ENCODE results near the gene PSMD1.
"Not testable (repeated sequence)": the region's sequence is repeated elsewhere in the genome, so short reads cannot be mapped to it uniquely, and the experiment has no call there.

Gene PSMD1

DNA sequence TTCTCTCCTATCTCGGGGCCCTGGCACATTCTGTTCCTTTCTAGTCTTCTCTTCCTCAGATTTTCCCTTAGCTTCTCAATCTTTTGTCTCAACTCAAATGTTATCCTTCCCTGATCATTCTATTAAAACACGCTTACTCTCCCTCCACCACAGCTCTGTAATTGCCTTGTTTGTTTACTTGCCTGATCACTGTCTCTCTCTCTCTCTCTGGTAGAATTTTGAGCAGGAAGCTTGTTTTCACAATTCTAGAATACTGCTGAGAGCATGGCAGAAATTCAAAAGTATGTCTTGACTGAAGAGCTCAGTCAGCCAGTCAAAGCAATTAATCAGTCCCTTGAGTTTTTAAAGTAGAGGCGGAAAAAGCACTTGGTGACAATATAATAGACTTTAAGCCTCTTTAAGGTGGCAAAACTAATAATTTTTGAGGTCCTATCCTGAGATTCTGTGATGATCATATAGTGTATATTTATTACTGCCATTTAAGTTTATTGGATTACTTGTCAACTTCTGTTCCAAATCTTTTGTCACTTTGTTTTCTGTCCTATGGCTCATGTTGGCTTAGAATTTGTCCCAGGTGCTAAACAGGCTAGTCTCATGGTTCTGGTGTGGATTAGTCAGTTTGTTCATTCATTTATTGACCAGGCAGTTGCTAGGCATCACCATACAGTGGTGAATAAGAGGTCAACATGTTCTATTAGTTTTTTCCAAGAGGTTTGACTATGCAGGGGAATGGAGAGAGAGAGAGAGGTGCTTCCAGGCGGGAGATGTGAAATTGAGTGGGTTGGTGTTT lies 2.3 kb downstream of the PSMD1 start:
- no peak for DNase-seq

GRCh38 chr2:231059756-231060155 lies 3.1 kb downstream of the PSMD1 start:
- no peak for DNase-seq

GRCh38 chr2:231062776-231063175 lies 6.1 kb downstream of the PSMD1 start:
- DNase-seq, result no peak

DNA sequence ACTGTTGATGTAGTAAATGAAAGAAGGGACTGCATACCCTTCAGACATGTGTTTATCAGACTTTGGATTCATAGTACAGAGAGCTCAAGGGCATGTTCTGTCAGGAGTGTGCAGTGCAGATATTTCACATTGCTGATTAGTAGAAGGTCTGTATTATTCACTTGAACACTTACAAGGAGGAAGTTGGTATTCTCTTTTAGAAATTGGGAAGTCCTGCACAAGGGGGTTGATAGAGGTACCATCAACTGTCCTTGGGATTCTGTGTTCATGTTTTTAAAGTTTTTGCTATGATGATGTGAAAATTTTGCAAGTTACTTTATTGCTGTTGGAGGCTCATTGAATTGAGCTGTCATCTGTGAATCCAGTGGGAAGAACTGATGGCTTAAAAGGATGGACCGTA lies 6.7 kb downstream of the PSMD1 start:
- no peak for DNase-seq

DNA sequence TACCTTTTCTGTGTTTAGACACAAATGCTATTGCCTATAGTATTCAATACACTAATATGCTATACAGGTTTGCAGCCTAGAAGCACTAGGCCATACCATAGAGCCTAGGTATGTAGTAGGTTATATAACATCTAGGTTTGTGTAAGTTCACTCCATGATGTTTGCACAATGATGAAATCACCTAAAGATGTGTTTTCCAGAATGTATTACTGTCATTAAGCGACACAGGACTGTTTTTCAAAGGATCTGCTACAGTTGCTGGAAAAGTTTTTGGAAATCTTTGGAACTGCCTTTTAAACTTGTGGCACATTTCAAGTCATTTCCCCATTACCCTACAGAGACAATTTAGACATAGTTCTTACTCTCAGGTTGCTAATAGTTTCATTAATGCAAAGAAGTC lies 9.3 kb downstream of the PSMD1 start:
- no peak for DNase-seq

- DNase-seq, result not testable (repeated sequence)
Observed at GRCh38 chr2:231067531-231067930, 10.9 kb downstream of the PSMD1 start.

GRCh38 chr2:231068525-231069222 lies 12.0 kb downstream of the PSMD1 start:
- no peak for DNase-seq

GRCh38 chr2:231069379-231070054 lies 12.8 kb downstream of the PSMD1 start:
- no peak for DNase-seq

GRCh38 chr2:231084565-231084964 lies 27.9 kb downstream of the PSMD1 start:
- no peak for DNase-seq

DNA sequence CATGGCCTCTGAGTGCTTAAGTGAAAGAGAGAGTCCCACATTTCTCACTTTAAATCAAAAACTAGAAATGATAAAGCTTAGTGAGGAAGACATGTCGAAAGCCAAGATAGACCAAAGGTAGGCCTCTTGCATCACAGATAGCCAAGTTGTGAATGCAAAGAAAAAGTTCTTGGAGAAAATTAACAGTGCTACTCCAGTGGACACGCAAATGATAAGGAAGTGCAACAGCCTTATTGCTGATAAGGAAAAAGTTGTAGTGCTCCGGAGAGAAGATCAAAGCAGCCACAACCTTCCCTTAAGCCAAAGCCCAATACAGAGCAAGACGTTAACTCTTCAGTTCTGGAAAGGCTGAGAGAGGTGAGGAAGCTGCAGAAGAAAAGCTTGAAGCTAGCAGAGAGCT lies 32.1 kb downstream of the PSMD1 start:
- DNase-seq, result no peak

DNA sequence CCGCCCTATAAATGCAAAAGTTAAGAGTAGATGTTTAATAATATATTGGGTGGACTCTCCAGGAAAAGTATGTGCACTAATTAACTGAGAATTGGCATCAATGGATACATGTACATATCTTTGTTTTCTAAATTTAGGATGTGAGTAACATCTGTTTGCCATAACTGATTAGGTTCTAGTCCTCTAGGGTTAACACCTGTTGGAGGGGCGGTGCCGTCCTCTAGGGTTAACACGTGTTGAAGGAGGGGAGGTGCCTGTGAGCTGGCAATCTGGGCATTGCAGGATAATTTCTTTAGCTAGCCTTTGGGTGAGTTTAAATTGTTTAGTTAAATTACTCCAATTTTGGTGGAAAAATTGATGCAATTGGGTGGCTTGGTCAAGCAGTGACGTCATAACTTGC lies 37.3 kb downstream of the PSMD1 start:
- no peak for DNase-seq

DNA sequence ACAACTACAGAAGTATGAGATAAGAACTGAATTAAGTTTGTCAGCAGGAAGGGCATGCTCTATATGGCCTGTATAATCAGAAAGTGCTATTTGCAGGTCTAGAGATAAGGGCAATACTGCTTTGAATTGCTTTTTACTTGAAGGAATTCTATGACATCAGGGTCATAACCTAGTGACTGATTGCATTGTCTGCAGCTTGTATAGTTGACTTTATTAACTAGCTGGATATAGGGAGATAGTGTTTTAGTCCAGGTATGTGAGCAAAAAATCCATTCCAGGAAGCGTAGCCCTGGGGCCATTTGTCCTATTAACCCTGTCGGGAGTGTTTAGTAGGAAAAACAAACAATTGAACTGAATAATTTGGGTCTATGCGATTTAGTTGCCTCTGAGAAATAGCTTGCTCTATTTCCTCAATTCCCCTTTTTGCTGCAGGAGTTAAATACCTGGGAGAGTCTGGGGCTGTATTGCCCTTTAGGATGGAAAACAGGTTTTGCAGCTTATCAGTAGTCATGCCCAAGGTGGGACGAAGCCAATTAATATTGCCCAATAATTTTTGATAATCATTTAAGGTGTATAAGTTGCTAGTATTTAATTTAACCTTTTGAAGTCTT lies 38.2 kb downstream of the PSMD1 start:
- no peak for DNase-seq

DNA sequence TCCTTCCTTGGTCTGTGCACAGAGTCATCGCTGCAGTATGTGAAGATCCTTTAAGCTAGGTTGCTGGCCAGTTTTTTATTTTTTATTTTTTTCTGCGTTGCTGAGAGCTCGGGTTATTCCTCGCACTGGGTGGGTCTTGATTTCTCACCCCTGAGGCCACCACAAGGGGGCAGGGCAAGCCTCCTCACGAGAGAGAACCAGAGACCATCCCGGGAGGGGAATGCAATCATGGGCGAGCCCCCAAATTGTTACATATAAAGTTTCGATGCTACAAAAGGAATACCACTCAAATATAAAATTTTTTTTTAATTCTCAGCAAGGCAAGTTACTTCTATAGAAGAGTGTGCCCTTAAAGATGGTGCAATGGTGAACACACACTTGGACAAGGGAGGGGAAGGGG lies 43.3 kb downstream of the PSMD1 start:
- no peak for DNase-seq

DNA sequence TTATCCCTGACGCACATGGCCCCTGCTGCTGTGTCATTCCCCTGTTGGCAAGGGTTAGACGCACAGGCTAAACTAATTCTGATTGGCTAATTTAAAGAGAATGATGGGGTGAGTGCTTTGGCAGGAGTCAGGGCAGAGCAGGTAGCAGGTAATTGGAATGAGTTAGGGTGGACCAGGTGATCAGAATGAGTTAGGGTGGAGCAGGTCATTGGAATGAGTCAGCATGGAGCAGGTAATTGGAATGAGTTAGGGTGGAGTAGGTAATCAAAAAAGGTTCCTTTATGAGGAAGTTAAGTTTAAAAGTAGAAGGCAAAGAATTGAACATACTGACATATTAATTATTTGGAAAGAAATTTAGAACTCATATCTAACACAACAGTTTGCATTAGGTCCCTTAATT lies 43.7 kb downstream of the PSMD1 start:
- DNase-seq, result not testable (repeated sequence)

DNA sequence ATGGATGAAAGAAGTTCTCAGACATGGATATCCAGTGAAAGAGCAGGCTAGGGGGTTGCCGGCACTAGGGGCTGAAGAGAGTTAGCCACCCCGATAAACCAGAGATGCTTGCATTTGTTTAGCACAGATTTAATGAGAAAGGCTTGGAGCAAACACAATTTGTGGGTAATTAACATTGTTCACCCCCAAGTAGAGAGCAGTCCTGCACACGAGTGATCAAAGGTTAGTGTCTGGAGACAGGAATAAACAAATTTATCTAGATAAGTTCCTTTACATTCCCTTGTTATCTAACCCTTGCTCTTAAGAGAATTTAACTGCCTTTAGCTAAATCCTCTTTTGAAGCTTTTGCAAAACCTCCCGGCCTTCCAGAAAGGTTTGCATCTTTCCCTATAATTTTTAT lies 44.3 kb downstream of the PSMD1 start:
- DNase-seq, result no peak

DNA sequence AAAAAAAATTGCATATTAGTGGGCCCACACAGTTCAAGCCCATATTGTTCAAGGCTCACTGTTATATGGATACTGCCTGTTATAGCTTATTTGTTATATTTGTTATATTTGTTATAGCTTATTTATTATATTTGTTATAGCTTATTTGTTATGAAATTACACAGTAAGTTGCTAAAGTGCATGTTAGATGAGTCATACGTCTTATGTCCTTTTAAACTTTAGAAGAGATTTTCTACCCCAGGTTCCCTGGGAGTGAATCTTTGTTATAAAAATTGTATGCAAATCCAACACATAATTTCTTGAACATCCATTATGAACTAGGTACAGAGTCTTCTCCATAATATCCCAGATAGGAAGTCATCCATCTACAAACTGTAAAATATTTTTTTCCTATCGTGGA lies 46.1 kb downstream of the PSMD1 start:
- DNase-seq, result no peak

DNA sequence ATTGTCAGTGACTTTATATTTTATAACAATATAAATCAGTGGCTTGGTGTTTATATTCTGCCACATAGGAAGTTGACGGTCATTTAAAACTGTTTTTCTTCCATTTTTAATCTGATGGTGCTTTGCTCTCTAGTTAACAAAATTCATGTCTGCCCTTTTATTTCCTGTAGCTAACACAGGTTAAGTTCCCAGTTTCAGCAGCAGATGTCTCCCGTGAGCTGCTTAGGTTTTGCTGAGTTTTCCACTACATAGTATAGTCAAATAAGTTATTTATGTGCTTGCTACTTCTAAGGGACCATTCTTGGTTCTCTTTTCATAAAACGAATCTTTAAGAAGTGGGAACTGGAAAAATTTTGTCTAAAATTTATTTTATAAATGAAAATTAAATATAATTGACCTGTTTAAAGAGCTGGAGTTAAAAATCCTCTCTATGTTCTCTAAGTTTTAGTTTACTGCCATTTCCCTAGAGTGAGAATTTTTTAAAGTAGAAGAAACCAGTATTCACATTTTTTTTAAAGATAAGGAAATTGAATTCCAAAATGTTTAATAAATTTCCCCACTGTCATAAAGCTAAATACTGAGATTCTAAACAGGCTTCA lies 47.5 kb downstream of the PSMD1 start:
- peak; percentile 70 for DNase-seq

DNA sequence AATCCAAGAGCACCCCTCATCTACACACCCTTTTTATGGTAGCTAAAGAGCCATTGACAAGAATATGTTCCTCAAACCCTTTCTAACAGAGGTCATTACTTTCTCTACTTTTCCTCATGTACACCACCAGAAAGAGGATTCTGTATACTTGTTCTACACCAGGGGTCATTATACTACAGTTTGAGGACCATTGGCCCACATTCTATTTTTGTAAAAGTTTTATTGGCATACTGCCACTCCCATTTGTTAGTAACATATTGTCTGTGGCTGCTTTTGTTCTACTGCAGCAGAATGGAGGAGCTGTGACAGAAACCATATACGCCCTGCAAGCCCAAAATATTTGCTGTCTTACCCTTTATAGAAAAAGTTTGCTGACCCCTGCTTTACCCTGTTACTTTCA lies 53.9 kb downstream of the PSMD1 start:
- peak; percentile 74 for DNase-seq

GRCh38 chr2:231111987-231112386 lies 55.3 kb downstream of the PSMD1 start:
- peak; percentile 58 for DNase-seq

- no peak for DNase-seq
Observed at GRCh38 chr2:231113489-231113888, 56.8 kb downstream of the PSMD1 start.

DNA sequence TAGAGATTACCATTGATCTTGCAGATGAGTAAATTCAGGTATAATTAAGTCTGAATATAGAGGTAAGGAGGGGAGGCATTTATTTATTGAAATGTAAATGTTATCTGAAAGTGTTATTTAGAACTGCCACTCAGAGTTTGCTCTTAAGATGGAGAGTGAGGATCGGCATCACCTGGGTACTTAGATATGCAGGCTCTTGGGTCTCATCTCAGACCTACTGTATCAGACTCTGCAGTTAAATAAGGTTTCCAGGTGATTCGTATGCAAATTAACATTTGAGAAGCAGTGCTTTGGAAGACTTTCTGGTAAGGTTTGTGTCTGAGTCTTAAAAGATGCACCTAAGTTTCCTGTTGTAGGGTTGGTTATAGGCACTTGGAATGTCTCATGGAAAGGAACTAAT lies 59.0 kb downstream of the PSMD1 start:
- DNase-seq, result no peak

DNA sequence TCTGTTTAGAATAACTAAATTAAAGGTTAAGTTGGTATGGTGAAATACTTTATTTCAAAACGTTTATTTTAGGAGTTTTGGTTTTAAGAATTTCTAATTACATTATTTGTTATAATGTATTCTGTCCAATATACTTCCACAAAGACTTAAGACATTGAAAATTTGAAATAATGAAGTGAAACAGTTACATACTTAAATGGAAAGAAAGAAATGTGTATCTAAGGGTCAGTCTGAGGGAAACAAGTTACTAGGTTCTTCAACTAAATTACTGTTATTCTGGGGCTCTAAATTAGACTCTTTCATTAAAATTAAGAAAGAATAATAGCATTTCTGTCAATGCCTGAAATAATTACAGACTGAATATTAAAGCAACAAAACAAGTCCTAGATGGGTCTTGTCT lies 60.5 kb downstream of the PSMD1 start:
- DNase-seq, result no peak

- DNase-seq, result no peak
Observed at GRCh38 chr2:231117922-231118613, 61.4 kb downstream of the PSMD1 start.

All from fibroblast of upper back skin (primary cell).